AG09319 (cell line): Measurements from ENCODE around the gene NOS2.
"Not testable (repeated sequence)": the region's sequence is repeated elsewhere in the genome, so short reads cannot be mapped to it uniquely, and the experiment has no call there.

Source experiments
- DNase-seq: peaks from one replicate; pipeline ENCODE4 v3.0.0-alpha.2; 2010; ENCODE audit warnings: low read depth; ENCODE audit errors: extremely low read depth
- CTCF ChIP-seq: IDR thresholded peaks from 2 replicates; pipeline ENCODE4 v1.5.1; 2011; ENCODE audit warnings: low read depth, mild to moderate bottlenecking, inconsistent platforms, low read length, moderate library complexity

The NOS2 gene

GRCh38 chr17:27800522-27800921 is at the start of gene NOS2:
Gene NOS2 (minus strand): TSS chr17:27800529. CDS start chr17:27798809, 1,720 bp downstream.
- no peak for DNase-seq
- no peak for TF ChIP-seq CTCF

- no peak for DNase-seq
- no peak for TF ChIP-seq CTCF
These were observed 49.3 kb upstream of the NOS2 start for GRCh38 chr17:27849474-27850185.

- no peak for TF ChIP-seq CTCF
- no peak for DNase-seq
These were observed 48.6 kb upstream of the NOS2 start for GRCh38 chr17:27848931-27849330.

- not testable (repeated sequence) for DNase-seq
These were observed 46.5 kb upstream of the NOS2 start for GRCh38 chr17:27846808-27847307.

- no peak for TF ChIP-seq CTCF
- DNase-seq: no peak
These were observed 45.8 kb upstream of the NOS2 start for GRCh38 chr17:27846042-27846655.

- no peak for TF ChIP-seq CTCF
- DNase-seq: no peak
These were observed 45.1 kb upstream of the NOS2 start for GRCh38 chr17:27845264-27846041.

GRCh38 chr17:27840688-27841087 is 40.4 kb upstream of the NOS2 start:
- DNase-seq: no peak
- no peak for TF ChIP-seq CTCF

GRCh38 chr17:27840406-27840678 is 40.0 kb upstream of the NOS2 start:
- not testable (repeated sequence) for DNase-seq

GRCh38 chr17:27839571-27840405 is 39.5 kb upstream of the NOS2 start:
- DNase-seq: not testable (repeated sequence)

GRCh38 chr17:27838607-27839006 is 38.3 kb upstream of the NOS2 start:
- not testable (repeated sequence) for DNase-seq

- DNase-seq: not testable (repeated sequence)
These were observed 37.4 kb upstream of the NOS2 start for GRCh38 chr17:27837769-27838168.
